NCI-H2107 treated with DMSO at 0.1 percent for 48 hours (cell line): ENCODE results near the gene FAF1.

Experiments
- DNase-seq: peaks from one replicate; lab custom pipeline; 2025; ENCODE audit not compliant: unreplicated experiment; lab: John Stamatoyannopoulos, UW

FAF1 gene

DNA sequence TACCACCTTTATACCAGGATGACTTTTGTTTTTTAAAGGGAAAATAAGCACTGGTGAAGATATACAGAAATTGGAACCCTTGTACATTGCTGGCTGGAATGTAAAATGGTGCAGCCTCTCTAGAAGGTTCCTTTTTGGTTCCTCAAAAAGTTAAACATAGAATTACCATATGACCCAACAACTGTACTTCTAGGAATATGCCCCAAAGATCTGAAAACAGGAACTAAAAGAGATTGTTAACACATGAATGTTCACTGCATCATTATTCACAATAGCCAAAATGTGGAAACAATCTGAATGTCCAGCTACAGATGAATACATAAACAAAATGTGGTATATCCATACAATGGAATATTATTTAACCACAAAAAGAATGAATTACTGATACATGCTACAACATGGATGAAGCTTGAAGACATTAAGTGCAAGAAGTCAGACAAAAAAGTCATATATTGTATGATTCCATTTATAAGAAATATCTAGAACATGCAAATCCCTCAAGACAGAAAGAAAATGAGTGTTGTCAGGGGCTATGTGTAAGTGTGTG lies 452.0 kb downstream of the FAF1 start:
- DNase-seq, result no peak

DNA sequence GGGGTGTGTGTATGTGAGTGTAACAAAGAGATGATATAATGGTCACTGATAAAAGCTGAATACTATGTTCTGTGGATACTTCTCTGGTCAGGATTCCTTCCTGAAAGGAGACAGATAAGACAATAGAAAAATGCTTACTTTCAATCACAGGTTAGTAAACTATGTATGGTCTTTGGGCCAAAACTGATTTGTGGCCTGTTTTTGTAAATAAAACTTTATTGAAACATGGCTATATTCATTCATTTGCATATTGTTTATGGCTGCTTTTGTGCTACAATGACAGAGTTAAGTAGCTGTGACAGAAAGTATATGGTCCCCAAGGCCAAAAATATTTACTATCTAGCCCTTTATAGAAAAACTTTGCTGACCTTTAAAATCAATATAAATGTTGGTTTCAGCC lies 454.6 kb downstream of the FAF1 start:
- no peak for DNase-seq

DNA sequence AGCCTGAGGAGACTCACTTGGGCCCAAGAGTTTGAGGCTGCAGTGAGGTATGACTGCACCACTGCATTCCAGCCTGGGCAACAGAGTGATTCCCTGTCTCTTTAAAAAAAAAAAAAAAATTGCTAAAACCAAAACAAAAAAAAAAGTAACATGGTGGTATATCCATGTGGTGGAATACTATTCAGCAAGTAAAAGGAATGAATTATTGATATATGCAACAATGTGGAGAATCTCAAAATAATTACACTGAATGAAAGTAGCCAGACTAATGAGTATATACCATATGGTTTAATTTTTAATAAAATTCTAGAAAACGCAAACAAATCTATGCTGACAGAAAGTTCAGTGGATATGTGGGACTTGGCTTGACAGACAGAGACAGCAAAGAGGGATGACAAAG lies 456.6 kb downstream of the FAF1 start:
- no peak for DNase-seq

- DNase-seq, result no peak
These were observed 457.9 kb downstream of the FAF1 start for GRCh38 chr1:50502147-50502546.

- DNase-seq, result no peak
These were observed 463.1 kb downstream of the FAF1 start for GRCh38 chr1:50497007-50497406.

GRCh38 chr1:50493710-50494109 lies 466.4 kb downstream of the FAF1 start:
- peak; percentile 40 for DNase-seq

- no peak for DNase-seq
These were observed 467.9 kb downstream of the FAF1 start for GRCh38 chr1:50492142-50492541.

DNA sequence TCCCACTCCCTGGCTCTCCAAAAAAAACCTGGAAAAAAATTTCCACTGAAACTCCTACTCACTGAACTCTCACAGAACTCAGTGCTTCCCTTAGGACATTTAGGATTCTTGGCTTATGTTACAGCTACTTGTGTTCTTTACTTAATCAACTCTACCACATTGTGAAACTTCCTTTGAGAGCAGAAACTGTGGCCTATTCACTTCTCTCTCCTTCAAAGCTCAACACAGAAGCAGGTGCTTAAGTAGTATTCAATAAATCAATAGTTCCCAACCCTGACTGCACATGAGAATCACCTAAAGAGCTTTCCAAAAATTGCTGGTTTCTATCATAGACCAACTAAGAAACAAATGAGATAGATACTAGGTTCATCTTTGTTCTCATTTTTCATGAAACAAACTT lies 468.9 kb downstream of the FAF1 start:
- DNase-seq, result peak; percentile 16

DNA sequence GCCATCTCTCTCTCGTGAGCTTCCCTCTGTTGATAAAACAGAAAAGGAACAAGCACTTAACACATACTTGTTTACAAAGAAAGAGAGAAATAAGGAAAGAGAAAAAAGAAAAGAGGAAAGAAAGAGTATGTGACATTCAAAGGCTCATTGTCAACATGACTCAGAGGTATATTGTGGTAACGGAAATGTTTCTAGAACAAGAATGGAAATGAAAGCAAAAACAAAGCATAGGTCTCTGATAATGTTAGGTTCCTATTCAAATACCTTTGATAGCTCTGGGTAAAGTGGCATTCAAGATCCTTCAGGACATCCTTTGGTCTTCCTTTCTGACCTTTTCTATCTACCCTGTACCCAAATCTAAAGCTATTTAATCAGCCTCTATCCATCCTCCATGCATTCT lies 469.4 kb downstream of the FAF1 start:
- no peak for DNase-seq

- DNase-seq, result no peak
These were observed 471.2 kb downstream of the FAF1 start for GRCh38 chr1:50488876-50489275.

GRCh38 chr1:50488356-50488755 lies 471.7 kb downstream of the FAF1 start:
- no peak for DNase-seq

DNA sequence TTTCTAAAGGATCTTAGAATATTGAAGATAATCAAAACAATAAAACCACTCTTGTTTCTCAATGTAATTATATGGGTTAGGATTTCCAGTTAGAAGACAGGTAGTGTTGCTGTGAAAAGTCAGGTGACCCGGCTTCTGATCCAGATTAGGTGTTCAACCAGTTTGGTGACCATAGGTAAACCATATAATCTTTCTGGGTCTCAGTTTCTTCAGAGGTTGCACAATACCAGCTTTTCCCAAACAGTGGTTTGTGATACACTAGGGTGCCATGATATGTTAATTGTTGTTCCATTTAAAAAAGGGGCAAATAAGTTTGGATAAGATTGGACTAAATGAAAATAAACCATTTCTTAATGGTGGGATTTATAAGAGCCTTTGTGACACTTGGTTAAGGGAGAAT lies 472.3 kb downstream of the FAF1 start:
- DNase-seq, result no peak

- no peak for DNase-seq
These were observed 478.8 kb downstream of the FAF1 start for GRCh38 chr1:50481142-50481736.

DNA sequence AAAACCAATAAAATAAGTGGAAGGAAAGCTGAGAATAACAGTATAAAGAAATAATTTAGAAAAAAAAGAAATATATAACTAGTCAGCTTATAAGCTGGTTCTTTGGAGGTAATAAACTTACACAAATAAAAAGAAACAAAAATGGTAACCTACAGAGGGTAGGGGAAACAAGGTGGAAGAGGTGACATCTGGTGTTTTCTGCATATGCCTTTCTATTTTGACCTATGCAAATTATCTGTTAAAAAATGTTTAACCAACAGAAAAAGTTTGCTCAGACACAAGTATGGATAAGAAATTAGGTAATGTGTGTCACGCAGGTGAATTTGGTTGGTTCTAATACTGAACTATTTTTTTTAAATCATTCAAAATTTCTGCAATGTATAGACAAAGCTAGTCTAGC lies 483.3 kb downstream of the FAF1 start:
- no peak for DNase-seq

GRCh38 chr1:50474859-50475809 lies 484.9 kb downstream of the FAF1 start:
- DNase-seq, result peak; percentile 27

DNA sequence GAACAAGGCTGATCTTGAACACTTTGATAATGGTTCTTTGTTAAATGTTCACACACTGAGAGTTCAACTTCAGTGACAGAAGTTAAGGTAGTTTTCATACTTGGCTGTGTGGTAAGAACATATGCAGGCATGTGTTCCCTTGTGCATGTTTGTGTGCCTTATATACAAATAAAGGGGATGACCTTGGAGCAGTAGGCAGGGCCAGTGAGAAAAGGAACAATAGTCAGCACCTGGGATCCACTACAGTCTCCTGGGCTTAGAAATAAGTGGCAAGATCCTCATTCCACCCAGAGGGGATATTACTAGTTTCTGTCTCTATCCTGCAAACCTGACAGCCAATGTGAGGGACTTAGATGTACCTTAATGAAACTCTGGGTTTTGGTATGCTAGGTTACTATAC lies 486.6 kb downstream of the FAF1 start:
- no peak for DNase-seq

DNA sequence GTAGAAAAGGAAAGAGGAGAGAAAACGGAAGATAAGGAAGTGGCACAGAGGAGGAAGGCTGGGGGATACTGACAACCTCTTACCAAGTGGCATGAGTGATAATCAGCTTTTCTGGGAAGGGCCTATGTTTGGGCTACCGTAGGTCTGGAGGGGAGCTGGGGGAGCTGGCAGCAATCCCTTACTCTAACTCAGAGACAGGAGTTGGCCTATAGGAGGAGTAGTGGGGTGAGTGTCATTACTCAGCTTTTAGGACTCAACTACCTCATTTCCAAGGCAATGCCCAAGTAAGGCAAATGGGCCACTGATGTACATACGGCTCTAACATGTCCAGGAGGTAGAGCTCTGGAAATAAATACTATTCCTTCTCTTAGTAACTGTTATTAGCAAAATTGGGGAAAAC lies 488.1 kb downstream of the FAF1 start:
- no peak for DNase-seq

DNA sequence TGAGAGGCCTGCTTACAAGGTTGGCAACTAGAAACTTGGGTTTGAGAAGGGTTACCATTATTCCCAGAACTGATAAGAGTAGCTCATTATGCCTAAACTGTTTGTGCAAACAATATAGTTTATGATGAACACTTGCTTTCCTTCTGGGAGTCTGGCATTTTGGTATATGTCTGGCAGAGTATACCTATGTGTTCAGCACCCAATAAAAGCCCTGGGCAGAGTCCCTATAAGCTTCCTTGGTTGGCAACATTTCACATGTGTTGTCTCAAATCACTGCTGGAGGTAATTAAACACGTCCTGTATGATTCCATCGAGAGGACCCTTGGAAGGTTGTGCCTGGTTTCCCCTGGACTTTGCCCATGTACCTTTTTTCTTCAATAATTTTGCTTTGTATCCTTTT lies 497.1 kb downstream of the FAF1 start:
- DNase-seq, result no peak

GRCh38 chr1:50458507-50458906 lies 501.6 kb downstream of the FAF1 start:
- no peak for DNase-seq

GRCh38 chr1:50454911-50455310 lies 505.2 kb downstream of the FAF1 start:
- no peak for DNase-seq

DNA sequence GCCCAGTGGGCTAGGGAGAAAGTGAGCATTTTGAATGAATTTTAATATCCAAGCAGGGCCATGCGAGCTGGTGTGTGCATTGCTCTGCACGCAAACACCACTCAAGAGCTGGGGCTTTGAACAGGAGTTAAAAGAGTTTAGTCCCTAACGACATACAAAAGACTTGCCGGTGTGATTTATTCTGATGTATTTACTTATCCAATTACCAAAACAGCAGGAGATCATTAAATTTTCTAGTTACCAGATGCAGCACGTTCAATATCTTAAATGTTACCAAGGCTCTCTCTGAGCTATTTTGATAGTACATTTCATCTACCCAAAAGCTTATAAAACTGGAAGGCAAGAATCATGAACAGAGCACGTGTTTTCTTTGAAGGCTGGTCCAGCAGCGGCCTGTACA lies 506.8 kb downstream of the FAF1 start:
- DNase-seq, result peak; percentile 74

- no peak for DNase-seq
These were observed 507.4 kb downstream of the FAF1 start for GRCh38 chr1:50452700-50453099.
